Bronchial epithelial cell (primary cell): ENCODE results near the gene FAM3A. TPM values are rescaled to one million over a fixed set of nuclear protein-coding genes. Genes with fewer than 3 reads are reported as not detected.

Experiments
- DNase-seq: peaks from one replicate; pipeline ENCODE4 v3.0.0-alpha.2; 2010; ENCODE audit warnings: low read depth
- FAIRE-seq: peaks from 2 replicates; lab custom pipeline; 2011; peaks lifted over from hg19 to GRCh38; lab: Jason Lieb, UNC
- H3K27me3 ChIP-seq: 2 replicates; pipeline ENCODE4 v1.5.1; 2011; ENCODE audit warnings: low read length; ENCODE audit not compliant: control insufficient read depth, insufficient read depth
- H3K36me3 ChIP-seq: 2 replicates; pipeline ENCODE4 v1.5.1; 2011; ENCODE audit warnings: low read length; ENCODE audit not compliant: control insufficient read depth, insufficient read depth
- H3K4me3 ChIP-seq: 2 replicates; pipeline ENCODE4 v1.5.1; 2011; ENCODE audit warnings: mild to moderate bottlenecking, low read depth, low read length, control low read depth
- CTCF ChIP-seq: IDR thresholded peaks from 2 replicates; pipeline ENCODE4 v1.5.1; 2011; ENCODE audit warnings: mild to moderate bottlenecking, moderate library complexity, low read length, control low read depth, inconsistent platforms; ENCODE audit not compliant: insufficient read depth, severe bottlenecking
- total RNA-seq: library from RNA; depleted of rRNA; stranded (reverse); fragments of >200 nt; gene quantifications from 2 replicates; pipeline ENCODE4 v1.2.1, GENCODE V29; 2014

The FAM3A gene
- total RNA-seq, 1 donor from 2014 or later = 33.2 TPM

DNA sequence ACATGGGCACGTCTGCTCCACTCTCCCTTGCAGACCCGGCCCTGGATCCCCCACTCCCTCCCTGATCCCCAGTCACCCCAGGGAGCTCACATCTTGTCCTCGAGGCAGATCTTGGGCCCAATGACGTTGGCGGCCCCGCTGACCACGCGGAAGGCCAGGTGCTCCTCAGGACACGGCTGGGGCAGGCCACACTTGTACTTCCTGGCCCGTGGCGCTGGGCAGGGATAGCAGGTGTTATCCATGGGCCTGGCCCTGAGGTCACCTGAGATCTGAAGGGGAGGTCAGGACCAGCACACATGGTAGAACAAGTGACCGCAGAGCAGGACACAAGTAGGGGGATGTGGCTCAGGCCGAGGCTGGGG, 7.7 kb downstream of the FAM3A start:
- peaks cover 3% of the 10 kb centered on the region for H3K36me3 ChIP-seq
- no peaks in the 10 kb centered on the region for H3K27me3 ChIP-seq
- no peak for TF ChIP-seq CTCF
- no peak overlapping the region for H3K4me3 ChIP-seq
- DNase-seq = no peak
- no peak for FAIRE-seq

- DNase-seq (no peak), FAIRE-seq (no peak)
- no peaks in the 10 kb centered on the region for H3K27me3 ChIP-seq
- no peak overlapping the region for H3K4me3 ChIP-seq
- peaks cover 3% of the 10 kb centered on the region for H3K36me3 ChIP-seq
- TF ChIP-seq CTCF = no peak
Observed at GRCh38 chrX:154507673-154508383, 8.2 kb downstream of the FAM3A start.

DNA sequence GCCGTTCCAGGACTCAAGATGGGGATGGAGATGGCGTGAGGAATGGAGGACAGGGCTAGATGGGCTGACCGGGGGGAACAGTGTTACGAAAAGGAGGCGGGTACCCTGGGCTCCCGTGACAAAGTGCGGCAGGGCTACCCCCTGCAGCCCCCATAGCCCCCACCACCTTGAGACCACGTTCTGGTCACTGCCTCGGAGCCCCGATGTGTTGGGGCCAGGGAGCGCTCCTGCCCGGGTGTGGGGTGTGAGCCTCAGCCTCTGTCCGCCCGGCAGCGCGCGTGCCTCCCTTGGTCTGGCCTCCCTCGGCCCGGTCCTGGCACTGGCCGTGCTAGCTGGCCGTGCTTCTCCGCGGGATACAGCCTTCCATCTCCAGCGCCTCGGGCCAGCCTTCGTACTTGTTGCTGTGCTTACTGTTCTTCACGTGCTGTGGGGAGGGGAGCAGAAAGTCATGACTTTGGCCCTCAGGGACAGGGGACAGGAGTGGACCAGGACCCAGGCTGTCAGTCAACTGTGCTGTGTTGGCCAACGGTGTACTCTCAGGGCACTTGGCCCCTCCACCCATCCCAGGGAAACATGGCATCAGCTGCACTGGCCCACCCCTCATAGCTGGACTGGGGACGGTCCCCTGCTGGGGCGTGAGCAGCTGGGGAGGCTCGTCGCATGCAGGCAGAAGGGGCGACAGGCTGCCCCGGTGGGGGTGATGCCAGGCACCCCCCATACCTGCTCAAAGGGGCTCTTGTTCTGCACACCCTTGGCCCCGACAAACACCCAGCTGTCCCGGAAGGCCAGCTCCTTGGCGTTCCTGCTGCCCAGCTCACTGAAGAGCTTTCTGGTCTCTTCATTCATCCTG, 9.3 kb downstream of the FAM3A start:
- FAIRE-seq (no peak), DNase-seq (no peak)
- Histone ChIP-seq H3K36me3 (peaks cover 3% of the 10 kb centered on the region), H3K27me3 (no peaks in the 10 kb centered on the region), H3K4me3 (no peak overlapping the region)
- no peak for TF ChIP-seq CTCF

DNA sequence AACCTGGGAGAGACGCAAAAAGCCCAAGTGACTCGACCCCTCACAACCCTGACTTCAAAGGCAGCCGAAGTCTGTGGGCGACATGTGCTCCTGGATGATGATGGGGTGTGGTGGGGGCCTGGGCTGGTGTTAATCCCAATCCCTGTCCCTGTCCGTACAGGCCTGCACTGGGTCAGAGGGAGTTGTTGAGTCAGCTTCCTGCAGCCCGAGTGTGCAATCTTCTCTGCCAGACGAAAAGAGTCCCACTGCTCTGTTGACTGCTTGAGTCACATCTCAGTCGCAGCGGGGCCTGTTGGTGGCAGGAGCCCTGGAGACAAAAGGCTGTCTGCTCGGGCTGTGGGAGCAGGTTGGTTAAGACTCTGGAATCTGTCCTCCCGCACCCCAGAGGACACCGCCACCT, 10.3 kb downstream of the FAM3A start:
- Histone ChIP-seq H3K36me3 (peaks cover 3% of the 10 kb centered on the region), H3K4me3 (no peak overlapping the region), H3K27me3 (no peaks in the 10 kb centered on the region)
- DNase-seq = peak; percentile 67
- no peak for FAIRE-seq
- TF ChIP-seq CTCF = no peak

DNA sequence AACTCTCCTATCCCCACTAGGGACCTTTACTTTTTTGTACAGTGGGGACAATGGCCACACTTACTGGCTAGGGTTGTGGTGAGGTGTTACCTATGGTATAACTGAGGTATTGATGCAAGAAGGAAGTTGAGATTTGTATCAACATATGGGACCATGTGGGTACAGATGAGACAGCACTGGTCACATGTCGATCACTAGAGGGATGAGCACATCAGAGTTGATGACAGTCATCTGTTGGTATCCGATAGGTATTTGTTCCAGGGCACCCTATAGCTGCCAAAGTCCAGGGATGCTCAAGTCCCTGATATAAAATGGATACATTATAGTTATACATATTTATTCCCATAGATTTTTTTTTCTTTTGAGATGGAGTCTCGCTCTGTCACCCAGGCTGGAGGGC, 13.0 kb downstream of the FAM3A start:
- no peaks in the 10 kb centered on the region for H3K36me3 ChIP-seq
- FAIRE-seq (no peak), DNase-seq (no peak)
- no peaks in the 10 kb centered on the region for H3K27me3 ChIP-seq
- no peak for TF ChIP-seq CTCF
- no peak overlapping the region for H3K4me3 ChIP-seq
